K562 (cell line): ENCODE measurements around the gene TIMM44. TPM values are rescaled to one million over a fixed set of nuclear protein-coding genes. Genes with fewer than 3 reads are reported as not detected.
"Not testable (repeated sequence)": the region's sequence is repeated elsewhere in the genome, so short reads cannot be mapped to it uniquely, and the experiment has no call there.

ENCODE experiments used
- ATAC-seq: fragments of 200-7000 bp; cut with Tn5 transposase; 3 replicates; pipeline ENCODE4 v1.9.1; 2020; ENCODE audit warnings: moderate library complexity
- BruUV-seq: library from RNA; stranded (reverse); fragments of 400-500 nt; replicated peaks from 2 replicates; lab custom pipeline; 2021; lab: Mats Ljungman, UMichigan
- CTCF ChIA-PET: fragments of 300-600 bp; formaldehyde crosslinking; extraction: SDS; loops from one replicate; lab custom pipeline; 2021; ENCODE audit warnings: low intra/inter-chr PET ratio; lab: Yijun Ruan, JAX
- POLR2A ChIA-PET: fragments of 300-600, 350-650 bp; sonication (Branson Sonifier 250); formaldehyde crosslinking; extraction: SDS; loops from one replicate; lab custom pipeline; 2021; ENCODE audit warnings: antibody characterized with exemption, inconsistent platforms; lab: Yijun Ruan, JAX
- DNase-seq, 4 experiments: peaks; one replicate each; pipeline versions ENCODE4 v3.0.0 to v3.0.0-alpha.2; 2011 to 2018; ENCODE audit warnings: low spot score in 3 of 4, mixed read lengths in 3 of 4; ENCODE audit errors: extremely low read depth in 1 of 4
- FAIRE-seq: peaks from 2 replicates; lab custom pipeline; 2011; peaks lifted over from hg19 to GRCh38; lab: Jason Lieb, UNC
- H2AFZ ChIP-seq: 2 replicates; pipeline ENCODE4 v1.6.0; 2011; ENCODE audit warnings: low read depth, low read length, control low read depth, inconsistent platforms
- H3K27ac ChIP-seq: fragments of 200-600 bp; 3 replicates; pipeline ENCODE4 v1.8.0; 2011; ENCODE audit warnings: low read depth, mild to moderate bottlenecking, control low read depth, inconsistent platforms, low read length, moderate library complexity, mixed read lengths; ENCODE audit errors: extremely low read depth
- H3K27me3 ChIP-seq, 2 experiments: fragments of 300-600 bp in 1 of 2; 2 replicates in 1 of 2; 3 replicates in 1 of 2; pipeline versions ENCODE4 v1.6.0 to v1.8.0; 2011; ENCODE audit warnings: inconsistent platforms in 2 of 2, low read length in 2 of 2, mild to moderate bottlenecking in 1 of 2, mixed read lengths in 1 of 2, moderate library complexity in 1 of 2; ENCODE audit not compliant: control insufficient read depth in 2 of 2, insufficient read depth in 2 of 2
- H3K36me3 ChIP-seq: fragments of 300-600 bp; 3 replicates; pipeline ENCODE4 v1.8.0; 2011; ENCODE audit warnings: mild to moderate bottlenecking, low read length, inconsistent platforms; ENCODE audit not compliant: control insufficient read depth, insufficient read depth
- H3K4me1 ChIP-seq, 2 experiments: fragments of 200-600 bp in 1 of 2; replicated peaks in 1 of 2; 2 replicates in 1 of 2; 3 replicates in 1 of 2; pipeline versions ENCODE4 v1.5.1 to v1.8.0; 2011; ENCODE audit warnings: inconsistent platforms in 2 of 2, low read length in 2 of 2, mild to moderate bottlenecking in 1 of 2, mixed read lengths in 1 of 2, moderate library complexity in 1 of 2; ENCODE audit not compliant: control insufficient read depth in 2 of 2, insufficient read depth in 2 of 2
- H3K4me2 ChIP-seq: 2 replicates; pipeline ENCODE4 v1.6.1; 2011; ENCODE audit warnings: low read length, control low read depth, inconsistent platforms, mixed read lengths; ENCODE audit not compliant: insufficient read depth
- H3K4me3 ChIP-seq: fragments of 200-600 bp; sonication (generic), shearing (Covaris generic); 2 replicates; pipeline ENCODE4 v1.5.1; 2016; ENCODE audit warnings: control low read depth, inconsistent platforms
- H3K79me2 ChIP-seq: fragments of 200-600 bp; 3 replicates; pipeline ENCODE4 v1.8.0; 2011; ENCODE audit warnings: low read length, inconsistent platforms; ENCODE audit not compliant: control insufficient read depth, insufficient read depth
- H3K9ac ChIP-seq, 2 experiments: 2 replicates each; pipeline versions ENCODE4 v1.6.0 to v1.6.1; 2011; ENCODE audit warnings: low read depth in 2 of 2, low read length in 2 of 2, control low read depth in 1 of 2, inconsistent platforms in 1 of 2, mild to moderate bottlenecking in 1 of 2, mixed read lengths in 1 of 2; ENCODE audit not compliant: insufficient read depth in 1 of 2
- H3K9me1 ChIP-seq: one replicate; pipeline ENCODE4 v1.6.0; 2011; ENCODE audit warnings: inconsistent platforms, mild to moderate bottlenecking, low read length, moderate library complexity; ENCODE audit not compliant: control insufficient read depth, insufficient read depth
- H3K9me3 ChIP-seq: replicated peaks from 2 replicates; pipeline ENCODE4 v1.5.1; 2011; ENCODE audit warnings: low read depth, low read length, inconsistent platforms; ENCODE audit not compliant: control insufficient read depth, insufficient read depth
- H4K20me1 ChIP-seq: replicated peaks from 2 replicates; pipeline ENCODE4 v1.6.1; 2011; ENCODE audit warnings: low read length, inconsistent platforms, mixed read lengths; ENCODE audit not compliant: control insufficient read depth, insufficient read depth
- ARID1B ChIP-seq: fragments of 450-650 bp; IDR thresholded peaks from 2 replicates; pipeline ENCODE4 v1.6.1; 2016; ENCODE audit warnings: antibody characterized with exemption, mild to moderate bottlenecking, inconsistent platforms
- CXXC5 ChIP-seq: fragments of 250-450 bp; sonication (Bioruptor Pico); IDR thresholded peaks from 2 replicates; pipeline ENCODE4 v1.8.0; 2022; ENCODE audit warnings: inconsistent platforms, mild to moderate bottlenecking, moderate library complexity
- EP300 ChIP-seq: IDR thresholded peaks from 2 replicates; pipeline ENCODE4 v1.6.1; 2012; ENCODE audit warnings: low read length, improper control_type of control experiment
- KAT8 ChIP-seq: fragments of 450-650 bp; IDR thresholded peaks from 2 replicates; pipeline ENCODE4 v1.6.1; 2016; ENCODE audit warnings: low read depth, mild to moderate bottlenecking
- KLF16 ChIP-seq: IDR thresholded peaks from 2 replicates; pipeline ENCODE4 v1.6.1; 2016; ENCODE audit warnings: antibody characterized with exemption
- LEF1 ChIP-seq: fragments of 450-650 bp; IDR thresholded peaks from 2 replicates; pipeline ENCODE4 v1.6.1; 2016; ENCODE audit warnings: mild to moderate bottlenecking
- PHB ChIP-seq: fragments of 250-450 bp; sonication (Bioruptor Pico); IDR thresholded peaks from 2 replicates; pipeline ENCODE4 v1.5.0; 2021
- RAD51 ChIP-seq: fragments of 450-650 bp; IDR thresholded peaks from 2 replicates; pipeline ENCODE4 v1.7.1; 2016; ENCODE audit warnings: low read depth, mild to moderate bottlenecking, borderline replicate concordance
- ZNF431 ChIP-seq: sonication (generic); formaldehyde crosslinking; IDR thresholded peaks from 2 replicates; pipeline ENCODE4 v1.8.0; 2022; ENCODE audit warnings: mild to moderate bottlenecking, missing genetic modification reagents
- WGBS: fragments of 100-300 bp; shearing (Covaris generic); methylation state at CpG from one replicate; pipeline ENCODE4 v1.1.6; 2016; ENCODE audit warnings: low coverage, mixed read lengths; ENCODE audit not compliant: insufficient coverage; ENCODE audit errors: missing lambda C conversion rate; 5-methylcytosine and 5-hydroxymethylcytosine counted together
- in situ Hi-C: fragments of 300-500 bp; cut with MboI; formaldehyde crosslinking; loops from 4 replicates; pipeline ENCODE4 v1.15.0; 2018; ENCODE audit warnings: inconsistent platforms, mixed read lengths
- intact Hi-C: fragments of 100-400 bp; cut with micrococcal nuclease; formaldehyde crosslinking; loops from 2 replicates; pipeline ENCODE4 v1.14.2; 2022
- polyA plus RNA-seq, 8 experiments: library from polyadenylated mRNA; depleted of rRNA in 4 of 8; stranded (reverse) in 5 of 8; unstranded in 3 of 8; fragments of >200 nt; fragmentation: Nextera tagmentation in 2 of 8; fragmentation: Illumina TruSeq in 1 of 8; extraction: Ambion mirVana in 2 of 8; extraction: Trizol in 1 of 8; gene quantifications; 2 replicates each; pipeline versions ENCODE4 v1.2.1 to v1.2.3, GENCODE V29; 2011 to 2014; ENCODE audit warnings: inconsistent platforms in 1 of 8, missing spikeins in 1 of 8
- total RNA-seq, 7 experiments: library from RNA; depleted of rRNA in 6 of 7; stranded (reverse); fragments of >200 nt in 6 of 7; fragmentation: Illumina TruSeq in 2 of 7; extraction: Trizol in 2 of 7; gene quantifications; 2 replicates each; pipeline versions ENCODE4 v1.2.1 to v1.2.3, GENCODE V29; 2011 to 2021; ENCODE audit warnings: low replicate concordance in 1 of 7
- TF ChIP-seq, protein P1 (sequence below): fragments of 250-450 bp; sonication (Bioruptor Pico); IDR thresholded peaks from 2 replicates; pipeline ENCODE4 v1.5.1; 2021; ENCODE audit warnings: mild to moderate bottlenecking
- TF ChIP-seq, protein P2 (sequence below): sonication (generic); formaldehyde crosslinking; IDR thresholded peaks from 2 replicates; pipeline ENCODE4 v1.8.1; 2023; ENCODE audit warnings: mild to moderate bottlenecking, missing genetic modification reagents
- TF ChIP-seq, protein P3 (sequence below): fragments of 250-450 bp; sonication (Bioruptor Pico); IDR thresholded peaks from 2 replicates; pipeline ENCODE4 v1.8.0; 2022; ENCODE audit warnings: inconsistent platforms, mild to moderate bottlenecking, moderate library complexity, borderline replicate concordance

Gene TIMM44
- total and polyA plus RNA-seq, 9 of the 15 experiments (the other 6 are each of a cell fraction or from before 2014, with no cell fraction given), result 10.3 to 231 (median 89.3) TPM

DNA sequence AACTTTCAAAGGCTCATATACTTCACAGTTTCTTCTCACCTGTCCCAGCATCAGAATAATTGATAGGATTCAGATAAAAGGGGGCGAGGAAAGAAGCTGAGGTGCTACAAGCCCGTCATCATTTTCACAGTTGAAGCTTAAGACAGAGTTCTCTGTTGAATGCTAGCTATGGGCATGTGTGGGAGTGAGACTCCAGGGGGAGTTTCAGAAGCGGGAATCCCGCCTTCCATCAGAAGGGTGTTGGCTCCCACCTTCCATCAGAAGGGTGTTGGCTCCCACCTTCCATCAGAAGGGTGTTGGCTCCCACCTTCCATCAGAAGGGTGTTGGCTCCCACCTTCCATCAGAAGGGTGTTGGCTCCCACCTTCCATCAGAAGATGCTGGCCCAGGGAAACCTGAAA, 17.6 kb upstream of the TIMM44 start:
- CTCF ChIA-PET, H3K9me1 ChIP-seq, intact Hi-C loops, BruUV-seq, H3K27ac ChIP-seq, ATAC-seq, H3K9me3 ChIP-seq, H3K4me3 ChIP-seq, DNase-seq, H2AFZ ChIP-seq, in situ Hi-C loops, H3K4me2 ChIP-seq, H3K9ac ChIP-seq, H4K20me1 ChIP-seq, H3K27me3 ChIP-seq, FAIRE-seq, H3K79me2 ChIP-seq: not testable (repeated sequence)
- POLR2A ChIA-PET, result interaction anchor here (0.7 kb wide), 1 partner anchor 9 kb away, joined by 3 read pairs; no protein-coding TSS in a partner anchor
- WGBS, result 78% methylated on average over 4 of the region's 4 CpGs
- peaks cover 7 to 11% of the 10 kb centered on the region in 2 experiments; a peak in 4 of 5 replicates for H3K4me1 ChIP-seq
- peaks cover 82% of the 10 kb centered on the region; the same call in 2 of the 3 replicates for H3K36me3 ChIP-seq

DNA sequence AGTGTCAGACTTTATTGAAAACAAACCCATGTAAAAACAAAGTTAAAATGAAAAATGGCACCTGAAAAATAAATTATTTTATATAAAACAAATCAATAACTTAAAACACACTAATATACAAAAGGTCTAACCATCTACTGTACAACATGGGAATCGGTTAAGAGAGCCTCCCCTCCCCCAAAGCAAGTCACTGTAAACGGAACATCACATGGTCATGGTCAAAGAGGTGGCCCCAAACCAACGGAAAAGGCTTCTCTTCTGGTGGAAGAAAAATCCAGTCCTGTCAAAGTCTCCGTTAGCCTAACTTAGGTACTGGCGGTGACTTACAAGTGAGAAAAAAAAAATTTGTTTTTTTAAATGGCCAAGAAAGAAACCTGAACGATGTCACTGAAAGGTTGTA, 15.7 kb upstream of the TIMM44 start:
- no peak overlapping the region for H3K9ac ChIP-seq
- no peaks in the 10 kb centered on the region for H3K79me2 ChIP-seq
- DNase-seq, result peak in 2 of 4 experiments; percentile 32 to 48
- H3K27ac ChIP-seq, result peak overlapping the region; percentile 52; the same call in 1 of the 3 replicates
- BruUV-seq, result no TSS peak
- peaks cover 64% of the 10 kb centered on the region; the same call in 2 of the 3 replicates for H3K36me3 ChIP-seq
- H2AFZ ChIP-seq, result no peak overlapping the region
- in situ Hi-C loops, result no loop called here
- peaks cover 7 to 18% of the 10 kb centered on the region in 2 experiments; a peak in 4 of 5 replicates for H3K4me1 ChIP-seq
- no peak overlapping the region for H3K4me2 ChIP-seq
- no peak overlapping the region for H3K4me3 ChIP-seq
- CTCF ChIA-PET, result no interaction called here
- peak; percentile 69 for ATAC-seq
- H3K9me3 ChIP-seq, result no peaks in the 10 kb centered on the region
- WGBS, result 31% methylated on average over 6 of the region's 6 CpGs
- FAIRE-seq, result peak; percentile 82
- intact Hi-C loops, result no loop called here
- POLR2A ChIA-PET, result no interaction called here
- no peaks in the 10 kb centered on the region for H3K9me1 ChIP-seq
- H3K27me3 ChIP-seq, result no peaks in the 10 kb centered on the region
- H4K20me1 ChIP-seq, result no peaks in the 10 kb centered on the region
- TF ChIP-seq LEF1 (no peak), EP300 (peak; percentile 18; the same call in 1 of the 2 replicates), ARID1B (no peak), KLF16 (no peak), RAD51 (peak; percentile 48; the same call in 1 of the 2 replicates), CXXC5 (0 out of 2 replicates have a peak, but pooled peaks have one; percentile 28), PHB (CRISPR knock-in tag) (no peak), ZNF431 (CRISPR knock-in tag) (no peak), KAT8 (no peak)
- TF ChIP-seq, protein P1, sequence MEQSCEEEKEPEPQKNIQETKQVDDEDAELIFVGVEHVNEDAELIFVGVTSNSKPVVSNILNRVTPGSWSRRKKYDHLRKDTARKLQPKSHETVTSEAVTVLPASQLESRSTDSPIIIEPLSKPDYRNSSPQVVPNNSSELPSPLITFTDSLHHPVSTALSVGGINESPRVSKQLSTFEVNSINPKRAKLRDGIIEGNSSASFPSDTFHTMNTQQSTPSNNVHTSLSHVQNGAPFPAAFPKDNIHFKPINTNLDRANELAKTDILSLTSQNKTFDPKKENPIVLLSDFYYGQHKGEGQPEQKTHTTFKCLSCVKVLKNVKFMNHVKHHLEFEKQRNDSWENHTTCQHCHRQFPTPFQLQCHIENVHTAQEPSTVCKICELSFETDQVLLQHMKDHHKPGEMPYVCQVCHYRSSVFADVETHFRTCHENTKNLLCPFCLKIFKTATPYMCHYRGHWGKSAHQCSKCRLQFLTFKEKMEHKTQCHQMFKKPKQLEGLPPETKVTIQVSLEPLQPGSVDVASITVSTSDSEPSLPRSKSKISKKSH, result no peak
- TF ChIP-seq, protein P2, sequence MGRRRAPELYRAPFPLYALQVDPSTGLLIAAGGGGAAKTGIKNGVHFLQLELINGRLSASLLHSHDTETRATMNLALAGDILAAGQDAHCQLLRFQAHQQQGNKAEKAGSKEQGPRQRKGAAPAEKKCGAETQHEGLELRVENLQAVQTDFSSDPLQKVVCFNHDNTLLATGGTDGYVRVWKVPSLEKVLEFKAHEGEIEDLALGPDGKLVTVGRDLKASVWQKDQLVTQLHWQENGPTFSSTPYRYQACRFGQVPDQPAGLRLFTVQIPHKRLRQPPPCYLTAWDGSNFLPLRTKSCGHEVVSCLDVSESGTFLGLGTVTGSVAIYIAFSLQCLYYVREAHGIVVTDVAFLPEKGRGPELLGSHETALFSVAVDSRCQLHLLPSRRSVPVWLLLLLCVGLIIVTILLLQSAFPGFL, result no peak
- TF ChIP-seq, protein P3, sequence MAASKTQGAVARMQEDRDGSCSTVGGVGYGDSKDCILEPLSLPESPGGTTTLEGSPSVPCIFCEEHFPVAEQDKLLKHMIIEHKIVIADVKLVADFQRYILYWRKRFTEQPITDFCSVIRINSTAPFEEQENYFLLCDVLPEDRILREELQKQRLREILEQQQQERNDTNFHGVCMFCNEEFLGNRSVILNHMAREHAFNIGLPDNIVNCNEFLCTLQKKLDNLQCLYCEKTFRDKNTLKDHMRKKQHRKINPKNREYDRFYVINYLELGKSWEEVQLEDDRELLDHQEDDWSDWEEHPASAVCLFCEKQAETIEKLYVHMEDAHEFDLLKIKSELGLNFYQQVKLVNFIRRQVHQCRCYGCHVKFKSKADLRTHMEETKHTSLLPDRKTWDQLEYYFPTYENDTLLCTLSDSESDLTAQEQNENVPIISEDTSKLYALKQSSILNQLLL, result no peak
